ENCODE data around the gene CD2AP.
"Not testable (repeated sequence)": the region's sequence is repeated elsewhere in the genome, so short reads cannot be mapped to it uniquely, and the experiment has no call there.

Gene CD2AP, protein sequence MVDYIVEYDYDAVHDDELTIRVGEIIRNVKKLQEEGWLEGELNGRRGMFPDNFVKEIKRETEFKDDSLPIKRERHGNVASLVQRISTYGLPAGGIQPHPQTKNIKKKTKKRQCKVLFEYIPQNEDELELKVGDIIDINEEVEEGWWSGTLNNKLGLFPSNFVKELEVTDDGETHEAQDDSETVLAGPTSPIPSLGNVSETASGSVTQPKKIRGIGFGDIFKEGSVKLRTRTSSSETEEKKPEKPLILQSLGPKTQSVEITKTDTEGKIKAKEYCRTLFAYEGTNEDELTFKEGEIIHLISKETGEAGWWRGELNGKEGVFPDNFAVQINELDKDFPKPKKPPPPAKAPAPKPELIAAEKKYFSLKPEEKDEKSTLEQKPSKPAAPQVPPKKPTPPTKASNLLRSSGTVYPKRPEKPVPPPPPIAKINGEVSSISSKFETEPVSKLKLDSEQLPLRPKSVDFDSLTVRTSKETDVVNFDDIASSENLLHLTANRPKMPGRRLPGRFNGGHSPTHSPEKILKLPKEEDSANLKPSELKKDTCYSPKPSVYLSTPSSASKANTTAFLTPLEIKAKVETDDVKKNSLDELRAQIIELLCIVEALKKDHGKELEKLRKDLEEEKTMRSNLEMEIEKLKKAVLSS

DNA sequence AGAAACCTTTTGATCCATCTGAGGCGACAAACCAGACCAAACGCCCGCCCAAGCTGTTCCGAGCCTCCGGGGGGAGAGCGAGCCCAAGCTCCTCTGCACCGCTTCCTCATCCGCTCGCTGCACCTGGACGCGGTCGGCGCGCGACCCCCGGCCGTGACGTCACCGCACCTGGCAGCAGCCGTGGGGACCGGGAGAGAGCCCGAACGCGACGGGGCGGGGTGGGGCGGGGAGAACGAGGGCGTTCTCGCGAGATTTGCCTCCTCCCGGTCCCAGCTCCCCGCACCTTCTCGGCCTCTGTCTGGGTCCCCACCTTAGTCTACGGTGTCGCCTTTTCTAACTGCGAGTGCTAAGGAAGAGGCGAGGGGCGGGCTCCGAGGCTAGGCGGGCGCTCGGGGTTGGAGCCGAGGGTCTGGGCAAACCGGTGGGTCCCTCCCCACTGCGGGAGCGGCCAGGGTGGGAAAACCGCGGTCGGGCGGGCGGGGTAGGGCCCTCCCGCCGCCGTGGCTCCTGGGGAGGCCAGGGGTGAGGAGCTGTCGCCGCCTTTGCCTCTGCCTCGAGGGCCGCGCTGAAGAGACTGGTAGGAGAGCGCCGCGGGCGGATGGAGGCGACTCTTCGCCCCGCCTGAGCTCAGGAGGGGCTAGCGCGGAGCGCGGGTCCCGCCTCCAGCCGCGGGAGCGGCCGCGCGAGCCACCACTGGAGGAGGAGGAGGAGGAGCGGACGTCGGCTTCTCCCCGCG lies at the start of gene CD2AP:
CD2AP (plus strand) TSS at position 293 of the 736 bp plus-strand sequence. CDS start 456 bp downstream, outside the sequence.
- peak; percentile 87 for DNase-seq

DNA sequence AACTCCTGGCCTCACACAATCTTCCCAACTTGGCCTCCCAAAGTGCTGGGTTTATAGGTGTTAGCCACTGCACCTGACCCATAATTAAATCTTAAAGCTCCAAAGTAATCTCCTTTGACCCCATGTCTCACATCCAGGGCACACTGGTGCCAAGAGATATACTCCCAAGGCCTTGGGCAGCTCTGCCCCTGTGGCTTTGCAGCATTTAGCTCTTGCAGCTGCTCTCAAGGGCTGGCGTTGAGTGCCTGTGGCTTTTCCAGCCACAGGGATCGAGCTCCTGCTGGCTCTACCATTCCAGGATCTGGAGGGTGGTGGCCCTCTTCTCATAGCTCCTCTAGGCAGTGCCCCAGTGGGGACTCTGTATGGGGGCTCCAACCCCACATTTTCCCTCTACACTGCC lies 49.3 kb upstream of the CD2AP start:
- no peak for DNase-seq

GRCh38 chr6:47428746-47429664 lies 48.6 kb upstream of the CD2AP start:
- no peak for DNase-seq

DNA sequence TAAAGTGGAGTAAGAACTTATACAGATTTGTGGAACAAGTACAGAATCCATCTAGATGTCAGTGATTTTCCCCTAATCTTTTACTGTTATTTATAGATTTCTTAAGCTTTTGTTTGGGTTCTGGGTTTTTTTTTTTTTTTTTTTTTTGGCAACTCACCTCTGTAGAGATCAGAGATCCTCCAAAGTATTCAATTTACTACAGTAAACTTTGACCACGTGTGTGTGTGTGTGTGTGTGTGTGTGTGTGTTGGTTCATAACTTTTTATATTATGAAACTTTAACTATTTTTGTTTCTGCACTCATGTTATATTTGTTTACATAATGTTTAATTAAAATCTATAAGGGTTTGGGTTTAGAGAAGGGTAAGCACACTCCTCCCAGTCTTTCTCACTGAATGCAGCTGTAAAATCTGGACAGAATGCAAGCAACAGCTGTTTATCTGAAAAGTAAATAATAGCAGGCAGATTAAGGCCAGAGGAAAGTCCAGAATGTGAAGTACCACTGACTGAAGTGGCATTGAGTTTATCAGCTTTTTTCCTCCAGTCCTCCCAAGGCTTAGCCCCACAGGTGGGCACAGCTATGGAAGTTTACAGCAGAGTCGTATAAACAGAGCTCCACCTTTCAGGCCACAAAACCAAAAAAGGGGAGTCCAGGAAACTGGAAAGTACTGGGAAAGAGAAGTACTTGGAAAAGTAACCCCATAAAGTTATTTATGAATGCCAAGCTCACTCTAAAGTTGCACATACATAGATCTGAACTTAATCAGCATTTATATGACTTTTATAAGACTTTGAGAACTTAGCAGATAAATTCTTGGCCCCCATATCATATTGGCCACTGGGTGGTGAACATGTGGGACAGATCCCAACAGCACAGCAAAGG lies 43.0 kb upstream of the CD2AP start:
- no peak for DNase-seq

GRCh38 chr6:47435254-47435612 lies 42.4 kb upstream of the CD2AP start:
- no peak for DNase-seq

DNA sequence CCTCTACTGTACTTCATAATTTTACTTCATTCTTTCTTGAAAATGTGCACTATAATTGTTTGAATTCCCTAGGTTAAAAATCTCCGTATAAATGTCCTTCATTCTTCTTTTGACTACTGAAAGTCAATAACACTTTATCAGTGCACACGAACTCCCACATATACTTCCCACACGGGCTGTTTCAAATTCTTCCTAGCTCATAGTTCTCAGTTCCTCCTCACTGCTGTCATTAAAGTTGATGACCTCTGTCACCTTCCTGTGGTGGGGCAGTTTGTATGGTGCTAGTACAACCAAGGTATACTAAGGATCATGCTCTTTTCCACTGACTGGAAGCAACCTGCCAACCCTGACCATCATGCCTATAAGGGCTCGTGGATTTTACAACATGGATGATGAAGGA lies 40.0 kb upstream of the CD2AP start:
- no peak for DNase-seq

- DNase-seq, result no peak
Observed at GRCh38 chr6:47438481-47439347, 38.9 kb upstream of the CD2AP start.

DNA sequence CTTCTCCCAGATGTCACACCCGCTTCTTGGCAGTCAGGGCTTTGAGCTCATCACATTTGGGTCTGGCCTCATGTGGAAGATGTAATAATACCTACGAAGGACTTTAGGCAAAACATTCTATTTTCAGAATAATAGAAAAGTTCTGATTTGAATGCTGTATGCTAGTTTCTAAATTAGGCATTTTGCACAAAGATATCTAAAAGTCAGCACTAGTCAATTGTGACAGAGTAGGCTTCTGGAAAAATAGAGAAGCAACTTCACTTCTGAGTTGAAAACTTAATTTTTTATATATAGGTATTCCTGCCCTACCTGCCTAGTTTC lies 38.3 kb upstream of the CD2AP start:
- no peak for DNase-seq

DNA sequence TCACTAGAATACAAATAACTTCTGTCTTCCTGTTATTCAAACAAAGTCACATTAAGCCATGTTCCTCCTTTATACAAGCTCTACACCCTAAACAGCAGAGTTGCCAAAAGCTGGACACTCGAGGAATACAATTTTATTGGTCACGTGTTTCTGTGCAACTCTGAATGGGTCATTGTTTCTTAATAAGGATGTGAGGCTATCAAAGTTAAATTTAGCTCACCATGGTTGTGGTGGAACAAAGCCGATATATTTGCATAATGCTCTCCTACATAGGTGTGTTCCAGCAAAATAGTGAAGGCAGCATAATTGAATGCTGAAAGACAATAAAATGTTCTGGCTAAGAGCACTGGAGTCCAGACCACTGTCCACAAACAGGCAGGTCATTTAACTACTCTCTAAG lies 36.9 kb upstream of the CD2AP start:
- DNase-seq, result no peak

GRCh38 chr6:47444964-47445363 lies 32.6 kb upstream of the CD2AP start:
- DNase-seq, result not testable (repeated sequence)

GRCh38 chr6:47446669-47447330 lies 30.8 kb upstream of the CD2AP start:
- DNase-seq, result no peak

DNA sequence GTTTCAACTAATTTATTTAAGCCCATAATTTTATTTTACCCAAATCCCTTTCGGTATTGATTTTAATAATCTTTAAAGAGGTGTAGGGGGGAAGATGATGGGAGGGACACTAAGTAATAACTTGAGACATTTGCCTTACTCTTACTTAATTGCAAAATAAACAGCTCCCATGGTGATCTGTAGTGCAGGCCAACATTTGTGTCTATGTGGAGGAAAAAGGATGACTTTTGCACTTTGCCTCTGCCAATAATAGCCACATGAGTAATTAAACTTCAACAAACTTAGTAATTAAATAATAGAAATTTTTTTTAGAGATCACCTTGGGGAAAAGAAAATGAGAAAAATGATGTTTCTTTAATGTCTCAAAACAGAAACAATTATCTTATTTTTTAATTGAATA lies 29.9 kb upstream of the CD2AP start:
- no peak for DNase-seq

DNA sequence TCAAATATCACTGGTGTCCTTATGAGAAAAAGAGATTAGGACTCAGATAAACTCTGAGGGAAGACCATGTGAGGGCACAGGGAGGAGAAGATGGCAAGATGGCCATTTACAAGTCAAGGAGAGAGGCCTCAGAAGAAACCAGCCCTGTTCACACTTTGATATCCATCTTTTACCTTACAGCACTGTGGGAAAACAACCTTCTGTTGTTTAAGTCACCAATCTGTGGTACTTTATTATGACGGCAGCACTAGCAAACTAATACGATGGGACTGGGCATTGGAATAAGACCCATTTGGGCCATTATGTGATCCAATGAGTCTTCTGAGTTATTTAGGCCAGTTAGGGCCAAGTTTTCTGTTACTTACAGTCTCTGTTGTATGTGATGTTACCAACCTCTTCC lies 26.4 kb upstream of the CD2AP start:
- no peak for DNase-seq

- DNase-seq, result no peak
Observed at GRCh38 chr6:47452899-47453298, 24.7 kb upstream of the CD2AP start.

- DNase-seq, result no peak
Observed at GRCh38 chr6:47453372-47453936, 24.1 kb upstream of the CD2AP start.

DNA sequence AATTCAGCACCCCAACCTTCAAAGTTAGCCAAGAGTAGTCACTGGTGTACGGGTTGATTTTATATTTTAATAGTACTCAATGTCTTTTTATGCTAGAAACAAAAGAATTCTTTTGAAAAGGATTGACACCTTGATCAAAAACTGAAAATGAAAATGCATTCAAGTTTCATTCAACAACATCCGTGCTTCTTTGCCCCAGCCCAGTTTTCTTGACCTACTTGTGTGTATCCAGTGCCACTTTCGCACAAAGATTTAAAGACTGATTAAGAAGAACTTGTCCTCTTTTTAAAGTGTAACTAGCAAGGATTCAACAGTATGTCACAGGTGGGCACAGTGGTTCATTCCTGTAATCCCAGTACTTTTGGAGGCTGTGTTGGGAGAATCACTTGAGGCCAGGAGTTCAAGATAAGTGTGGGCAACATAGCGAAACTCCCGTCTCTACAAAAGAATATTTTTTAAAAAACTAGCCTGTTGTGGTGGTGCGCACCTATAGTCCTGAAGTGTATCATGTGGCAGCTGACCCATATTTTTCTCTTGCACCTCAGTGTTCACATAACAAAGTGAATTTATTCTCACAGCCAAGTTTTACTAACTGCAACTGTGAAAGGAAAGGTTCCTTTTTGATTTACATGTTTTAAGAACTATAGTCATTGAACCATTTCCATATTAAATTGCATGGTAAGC lies 22.7 kb upstream of the CD2AP start:
- DNase-seq, result no peak

GRCh38 chr6:47455533-47456209 lies 21.9 kb upstream of the CD2AP start:
- DNase-seq, result no peak

GRCh38 chr6:47456536-47456975 lies 21.0 kb upstream of the CD2AP start:
- DNase-seq, result no peak

DNA sequence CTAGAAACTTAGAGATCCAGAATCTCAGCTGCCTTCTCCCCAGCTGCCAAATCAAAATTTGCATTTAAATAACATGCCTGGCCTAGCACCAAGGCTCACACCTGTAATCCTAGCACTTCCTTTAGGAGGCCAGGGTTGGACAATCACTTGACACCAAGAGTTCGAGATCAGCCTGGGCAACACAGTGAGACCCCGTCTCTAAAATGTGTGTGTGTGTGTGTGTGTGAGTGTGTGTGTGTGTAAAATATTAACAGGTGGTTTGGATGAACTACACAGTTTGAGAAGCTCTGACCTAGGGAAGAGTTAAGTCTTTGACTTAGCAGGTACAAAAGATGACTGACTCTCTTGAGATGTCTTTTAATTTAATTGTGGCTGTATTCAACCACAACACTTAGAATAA lies 20.2 kb upstream of the CD2AP start:
- no peak for DNase-seq
